ENCODE measurements around the gene IFNA13.

IFNA13 gene

DNA sequence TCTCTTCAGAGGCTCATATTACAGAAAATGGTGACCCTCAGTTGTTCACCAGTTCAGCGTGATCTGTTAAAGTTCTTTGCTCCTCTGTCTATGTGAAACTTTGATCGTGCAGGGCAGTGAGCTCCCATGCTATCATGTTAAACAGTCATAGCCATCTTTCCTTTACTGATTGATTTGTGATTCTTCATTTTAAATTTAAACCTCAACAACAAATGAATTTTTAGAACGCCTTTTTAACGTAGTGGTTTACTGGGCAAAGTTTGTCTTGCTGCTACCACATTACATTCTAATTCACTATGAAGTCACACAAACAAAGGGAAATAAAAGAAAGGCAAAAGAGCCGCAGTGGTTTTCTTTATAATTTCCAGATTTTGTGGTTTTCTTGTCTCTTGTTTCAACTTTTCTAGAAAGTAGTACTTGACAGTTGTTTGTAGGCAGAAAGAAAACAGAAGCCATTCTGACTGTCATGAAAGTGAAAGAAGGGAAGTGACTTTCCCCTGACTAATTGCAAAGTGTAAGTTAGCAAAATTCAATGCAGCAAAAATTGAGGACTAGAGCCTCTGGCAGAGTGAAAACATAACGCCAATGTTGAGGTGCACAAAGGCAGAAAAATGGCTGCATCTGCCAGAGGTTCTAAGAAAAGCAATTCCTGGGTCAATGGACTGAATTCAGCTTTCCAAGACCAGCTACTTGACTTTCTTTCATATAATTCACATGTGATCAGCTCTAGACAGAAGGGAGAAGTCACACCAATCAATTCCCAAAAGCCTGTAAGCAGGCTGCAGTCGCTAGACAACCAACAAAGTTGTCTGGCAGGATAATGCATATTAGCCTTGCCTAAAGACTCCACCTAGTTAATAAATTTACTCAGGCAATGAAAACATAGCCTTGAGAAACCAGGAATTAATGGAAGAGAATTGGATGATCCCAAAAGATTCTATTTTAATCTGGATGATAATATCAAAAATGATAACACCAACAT lies 10.1 kb downstream of the IFNA13 start:
- Histone ChIP-seq H3K36me3 (ENCODE audit: insufficient read depth, low read length) (no peaks in the 10 kb centered on the region), H3K27me3 (ENCODE audit: insufficient read depth, low read length) (peaks cover 1% of the 10 kb centered on the region; the same call in 1 of the 2 replicates), H3K4me3 (ENCODE audit: low read depth, low read length) (peak overlapping the region; percentile 11)

DNA sequence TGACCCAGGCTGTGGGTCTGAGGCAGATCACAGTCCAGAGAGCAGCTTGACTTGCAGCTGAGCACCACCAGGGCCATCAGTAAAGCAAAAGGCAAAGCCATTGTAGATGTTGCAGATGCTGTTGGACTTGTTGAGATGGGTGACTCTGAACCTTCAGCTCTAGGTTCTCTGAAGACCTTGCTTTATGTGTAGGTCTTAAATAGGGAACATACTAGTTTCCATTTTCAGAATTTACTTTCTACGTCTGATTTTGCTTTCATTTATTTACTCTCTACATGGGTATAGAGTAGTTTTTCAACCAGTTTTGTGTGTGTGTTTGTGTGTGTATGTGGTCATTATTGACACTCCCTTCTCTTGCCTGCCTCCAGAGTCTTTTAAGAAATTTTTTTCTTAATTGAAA lies 17.1 kb downstream of the IFNA13 start, which contains the start of gene IFNA6:
IFNA6 (minus strand) TSS at position 101 of the 400 bp plus-strand sequence; CDS start at position 101, 0 bp downstream.
- Histone ChIP-seq H3K4me3 (ENCODE audit: low read depth, low read length) (no peak within 1 kb of the TSS), H3K27ac (ENCODE audit: low read depth, low read length) (no peak within 1 kb of the TSS), H3K4me1 (ENCODE audit: control insufficient read depth, insufficient read depth, low read length, unreplicated experiment) (no peaks in the 10 kb centered on the region), H3K79me2 (ENCODE audit: control insufficient read depth, insufficient read depth, low read length, unreplicated experiment) (no peaks in the 10 kb centered on the region), H2AFZ (ENCODE audit: low read length, unreplicated experiment) (no peak within 1 kb of the TSS), H3K36me3 (ENCODE audit: insufficient read depth, low read length) (no peaks in the 10 kb centered on the region), H3K27me3 (ENCODE audit: insufficient read depth, low read length) (peaks cover 22% of the 10 kb centered on the region)

More for the DNA sequence above, 10.1 kb downstream of the IFNA13 start:
- Histone ChIP-seq H3K27ac (ENCODE audit: low read depth, low read length) (no peak overlapping the region), H3K79me2 (ENCODE audit: control insufficient read depth, insufficient read depth, low read length, unreplicated experiment) (no peaks in the 10 kb centered on the region), H3K4me1 (ENCODE audit: control insufficient read depth, insufficient read depth, low read length, unreplicated experiment) (peaks cover 6% of the 10 kb centered on the region), H2AFZ (ENCODE audit: low read length, unreplicated experiment) (peak overlapping the region; percentile 47)

GRCh38 chr9:21348430-21348970 lies 19.4 kb downstream of the IFNA13 start:
- H3K4me1 ChIP-seq (ENCODE audit: control insufficient read depth, insufficient read depth, low read length, unreplicated experiment): no peaks in the 10 kb centered on the region
- no peak overlapping the region for H3K4me3 ChIP-seq (ENCODE audit: low read depth, low read length)
- H3K79me2 ChIP-seq (ENCODE audit: control insufficient read depth, insufficient read depth, low read length, unreplicated experiment): no peaks in the 10 kb centered on the region
- no peaks in the 10 kb centered on the region for H3K36me3 ChIP-seq (ENCODE audit: insufficient read depth, low read length)
- H3K27me3 ChIP-seq (ENCODE audit: insufficient read depth, low read length): peaks cover 25% of the 10 kb centered on the region
- no peak overlapping the region for H2AFZ ChIP-seq (ENCODE audit: low read length, unreplicated experiment)
- no peak overlapping the region for H3K27ac ChIP-seq (ENCODE audit: low read depth, low read length)

DNA sequence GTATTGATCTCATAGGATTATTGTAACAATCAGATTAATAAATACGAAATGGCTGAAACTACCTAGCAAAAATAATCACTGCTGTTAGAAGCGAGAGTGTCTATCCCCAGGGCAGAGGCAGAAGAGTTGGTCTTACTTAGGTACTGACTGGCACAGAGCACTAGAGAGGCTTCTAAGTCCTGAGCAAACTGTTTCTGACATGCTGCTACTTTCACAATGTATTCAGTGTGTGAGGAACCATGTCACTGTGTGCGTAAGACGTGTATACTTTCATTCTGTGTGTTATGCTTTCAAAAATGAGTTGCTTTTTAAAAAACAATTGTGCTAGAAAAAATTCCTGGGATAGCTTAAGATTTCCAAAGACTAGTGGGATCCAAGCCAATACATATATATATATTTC lies 27.1 kb downstream of the IFNA13 start:
- Histone ChIP-seq H3K79me2 (ENCODE audit: control insufficient read depth, insufficient read depth, low read length, unreplicated experiment) (no peaks in the 10 kb centered on the region), H3K27me3 (ENCODE audit: insufficient read depth, low read length) (peaks cover 2% of the 10 kb centered on the region; the same call in 1 of the 2 replicates), H3K4me1 (ENCODE audit: control insufficient read depth, insufficient read depth, low read length, unreplicated experiment) (no peaks in the 10 kb centered on the region), H3K27ac (ENCODE audit: low read depth, low read length) (no peak overlapping the region), H3K36me3 (ENCODE audit: insufficient read depth, low read length) (no peaks in the 10 kb centered on the region), H2AFZ (ENCODE audit: low read length, unreplicated experiment) (no peak overlapping the region), H3K4me3 (ENCODE audit: low read depth, low read length) (no peak overlapping the region)

- no peak overlapping the region for H2AFZ ChIP-seq (ENCODE audit: low read length, unreplicated experiment)
- no peak overlapping the region for H3K4me3 ChIP-seq (ENCODE audit: low read depth, low read length)
These were observed 31.4 kb downstream of the IFNA13 start for GRCh38 chr9:21336457-21336856.

GRCh38 chr9:21334701-21335632 lies 32.9 kb downstream of the IFNA13 start, which contains the start of gene KLHL9:
Gene KLHL9 (minus strand): TSS chr9:21335404. CDS start chr9:21334859, 545 bp downstream.
- Histone ChIP-seq H2AFZ (ENCODE audit: low read length, unreplicated experiment) (peak within 1 kb of the TSS; percentile 99), H3K79me2 (ENCODE audit: control insufficient read depth, insufficient read depth, low read length, unreplicated experiment) (peaks cover 52% of the 10 kb centered on the region), H3K4me3 (ENCODE audit: low read depth, low read length) (peak within 1 kb of the TSS; percentile 84), H3K36me3 (ENCODE audit: insufficient read depth, low read length) (peaks cover 19% of the 10 kb centered on the region), H3K27ac (ENCODE audit: low read depth, low read length) (peak within 1 kb of the TSS; percentile 77), H3K27me3 (ENCODE audit: insufficient read depth, low read length) (no peaks in the 10 kb centered on the region), H3K4me1 (ENCODE audit: control insufficient read depth, insufficient read depth, low read length, unreplicated experiment) (peaks cover 29% of the 10 kb centered on the region)

More at GRCh38 chr9:21336457-21336856, 31.4 kb downstream of the IFNA13 start:
- Histone ChIP-seq H3K79me2 (ENCODE audit: control insufficient read depth, insufficient read depth, low read length, unreplicated experiment) (peaks cover 37% of the 10 kb centered on the region), H3K27me3 (ENCODE audit: insufficient read depth, low read length) (no peaks in the 10 kb centered on the region), H3K36me3 (ENCODE audit: insufficient read depth, low read length) (peaks cover 19% of the 10 kb centered on the region), H3K4me1 (ENCODE audit: control insufficient read depth, insufficient read depth, low read length, unreplicated experiment) (peaks cover 26% of the 10 kb centered on the region), H3K27ac (ENCODE audit: low read depth, low read length) (no peak overlapping the region)

DNA sequence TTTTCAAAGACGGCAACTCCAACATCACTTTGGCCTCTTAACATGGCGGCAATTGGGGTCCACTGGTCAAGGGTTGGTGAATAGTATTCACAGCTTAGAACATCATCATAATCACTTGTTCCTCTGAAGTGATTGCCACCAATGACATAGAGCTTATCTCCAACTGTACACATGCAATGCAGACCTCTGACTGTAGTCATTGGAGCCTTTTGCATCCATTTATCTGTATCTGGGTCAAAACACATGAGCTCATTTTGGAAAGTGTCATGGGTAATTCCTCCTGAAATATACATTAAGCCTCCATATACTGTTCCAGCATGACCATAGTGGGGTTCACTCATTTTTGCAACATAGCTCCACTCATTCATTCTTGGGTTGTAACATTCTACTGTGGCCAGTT lies 34.6 kb downstream of the IFNA13 start:
- H3K4me3 ChIP-seq (ENCODE audit: low read depth, low read length): peak overlapping the region; percentile 84

DNA sequence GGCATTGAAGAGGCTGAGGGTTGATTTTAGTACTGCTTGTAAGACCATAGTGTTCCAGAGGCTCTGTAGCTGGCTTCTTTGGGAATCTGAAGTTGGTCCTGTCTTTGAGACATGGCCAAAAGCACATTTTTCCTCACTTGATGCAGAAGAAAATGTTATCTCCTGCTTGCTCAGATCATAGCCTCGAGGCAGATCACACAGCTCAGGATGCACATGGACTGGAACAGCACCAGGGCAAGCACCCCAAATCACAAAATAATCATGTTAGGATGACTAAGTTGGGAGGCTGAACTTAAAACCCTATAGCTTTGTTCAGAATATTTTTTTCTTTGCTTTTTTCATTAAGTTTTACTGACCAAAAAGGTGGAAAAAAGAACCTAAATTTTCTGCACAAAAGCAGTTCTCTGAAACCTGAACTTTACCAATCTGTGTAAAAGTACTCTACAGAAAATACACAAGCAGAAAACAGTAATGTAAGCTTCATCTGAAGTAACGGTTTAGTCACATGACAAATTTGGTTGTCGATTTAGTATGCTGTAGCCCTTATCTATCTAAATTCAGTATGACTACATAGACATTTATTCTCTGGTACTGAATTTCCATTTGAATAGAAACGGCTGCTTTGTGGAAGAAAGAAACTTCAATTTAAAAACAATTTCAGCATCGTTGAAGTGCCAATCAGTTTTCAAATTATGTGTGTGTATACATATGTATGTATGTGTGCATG lies 36.0 kb downstream of the IFNA13 start:
- Histone ChIP-seq H3K36me3 (ENCODE audit: insufficient read depth, low read length) (peaks cover 19% of the 10 kb centered on the region), H3K27me3 (ENCODE audit: insufficient read depth, low read length) (no peaks in the 10 kb centered on the region), H3K4me3 (ENCODE audit: low read depth, low read length) (peak overlapping the region; percentile 84), H3K4me1 (ENCODE audit: control insufficient read depth, insufficient read depth, low read length, unreplicated experiment) (peaks cover 37% of the 10 kb centered on the region), H3K79me2 (ENCODE audit: control insufficient read depth, insufficient read depth, low read length, unreplicated experiment) (peaks cover 71% of the 10 kb centered on the region), H3K27ac (ENCODE audit: low read depth, low read length) (no peak overlapping the region), H2AFZ (ENCODE audit: low read length, unreplicated experiment) (no peak overlapping the region)

More for the DNA sequence above, 34.6 kb downstream of the IFNA13 start:
- Histone ChIP-seq H3K36me3 (ENCODE audit: insufficient read depth, low read length) (peaks cover 19% of the 10 kb centered on the region), H3K79me2 (ENCODE audit: control insufficient read depth, insufficient read depth, low read length, unreplicated experiment) (peaks cover 63% of the 10 kb centered on the region), H3K27me3 (ENCODE audit: insufficient read depth, low read length) (no peaks in the 10 kb centered on the region), H3K4me1 (ENCODE audit: control insufficient read depth, insufficient read depth, low read length, unreplicated experiment) (peaks cover 37% of the 10 kb centered on the region), H3K27ac (ENCODE audit: low read depth, low read length) (no peak overlapping the region), H2AFZ (ENCODE audit: low read length, unreplicated experiment) (no peak overlapping the region)

DNA sequence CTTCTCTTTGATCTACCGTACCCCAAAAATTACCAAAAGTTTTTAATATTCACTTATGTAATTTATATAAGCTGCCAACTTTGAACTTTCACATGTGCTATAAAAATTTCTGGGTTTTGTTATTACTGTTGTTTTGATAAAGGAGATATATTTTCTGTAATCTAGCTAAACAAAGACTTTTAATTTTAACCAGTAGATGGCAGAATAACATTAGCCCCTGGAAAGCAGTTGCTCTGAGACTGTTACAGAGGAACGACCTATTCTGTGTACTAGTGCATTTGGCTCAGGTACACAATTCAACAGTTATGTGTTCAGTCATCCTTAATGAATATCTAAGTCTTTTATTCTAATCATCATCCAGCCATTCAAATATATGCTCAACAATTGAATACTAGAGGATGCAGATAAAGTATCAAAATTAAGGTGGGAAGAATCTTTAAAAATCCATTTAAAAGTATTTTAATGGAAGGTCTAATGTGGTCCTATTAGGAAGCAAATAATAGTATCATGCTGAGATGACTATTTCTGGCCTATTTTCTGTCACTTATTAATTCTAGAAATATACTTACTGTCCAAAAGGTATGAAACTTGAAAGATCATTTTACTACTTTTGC lies 41.2 kb downstream of the IFNA13 start:
- peaks cover 38% of the 10 kb centered on the region for H3K79me2 ChIP-seq (ENCODE audit: control insufficient read depth, insufficient read depth, low read length, unreplicated experiment)
- H3K27me3 ChIP-seq (ENCODE audit: insufficient read depth, low read length): no peaks in the 10 kb centered on the region
- no peak overlapping the region for H3K27ac ChIP-seq (ENCODE audit: low read depth, low read length)
- no peak overlapping the region for H2AFZ ChIP-seq (ENCODE audit: low read length, unreplicated experiment)
- peaks cover 3% of the 10 kb centered on the region; the same call in 1 of the 2 replicates for H3K36me3 ChIP-seq (ENCODE audit: insufficient read depth, low read length)
- H3K4me1 ChIP-seq (ENCODE audit: control insufficient read depth, insufficient read depth, low read length, unreplicated experiment): peaks cover 12% of the 10 kb centered on the region
- no peak overlapping the region for H3K4me3 ChIP-seq (ENCODE audit: low read depth, low read length)
